ENCODE results near the gene FARS2.

DNA sequence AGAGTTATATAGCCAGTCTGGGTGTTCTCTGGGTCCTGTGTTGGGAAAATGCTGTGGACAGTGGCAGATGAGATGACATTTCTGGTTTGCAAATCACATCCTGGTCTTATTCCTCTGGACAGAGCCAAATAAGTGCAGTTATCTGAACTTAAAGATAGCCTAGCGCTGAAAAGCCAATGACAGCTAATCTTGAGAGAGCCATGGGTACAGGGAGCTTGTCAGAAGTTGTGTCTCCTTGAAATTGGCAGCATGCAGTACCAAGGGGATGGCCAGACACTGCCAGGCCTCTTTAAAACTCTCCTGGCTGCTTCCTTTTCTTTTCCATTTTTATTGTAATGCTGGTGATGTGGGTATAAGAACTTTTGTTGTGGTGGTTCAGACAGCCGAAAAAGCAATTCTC lies 362.5 kb downstream of the FARS2 start:
- TF ChIP-seq, protein P1, sequence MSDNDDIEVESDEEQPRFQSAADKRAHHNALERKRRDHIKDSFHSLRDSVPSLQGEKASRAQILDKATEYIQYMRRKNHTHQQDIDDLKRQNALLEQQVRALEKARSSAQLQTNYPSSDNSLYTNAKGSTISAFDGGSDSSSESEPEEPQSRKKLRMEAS (IDR thresholded peaks at IDR 0.05) = no peak
- TF ChIP-seq EGR1 (IDR thresholded peaks at IDR 0.05; ENCODE audit: low read depth) = no peak
- TF ChIP-seq EZH2 (IDR thresholded peaks at IDR 0.05) = no peak
- no peak for TF ChIP-seq CTCF (IDR thresholded peaks at IDR 0.05 in 2 of 3, conservative IDR thresholded peaks at IDR 0.05 in 1 of 3; ENCODE audit: borderline replicate concordance in 1 of 3, insufficient read depth in 1 of 3, low read depth in 2 of 3, low read length in 2 of 3)
- TF ChIP-seq POLR2A (IDR thresholded peaks at IDR 0.05; ENCODE audit: borderline replicate concordance, extremely low read depth, insufficient read depth, insufficient read length) = no peak
- TF ChIP-seq EZH2phosphoT487 (IDR thresholded peaks at IDR 0.05; ENCODE audit: borderline replicate concordance) = no peak

Data from HCT116 (cell line).